ENCODE data around the gene CCNG1.
"Not testable (repeated sequence)": the region's sequence is repeated elsewhere in the genome, so short reads cannot be mapped to it uniquely, and the experiment has no call there.

Gene CCNG1

GRCh38 chr5:163445345-163445744 lies 8.0 kb downstream of the CCNG1 start:
- no peak for DNase-seq

- DNase-seq: no peak
Observed at GRCh38 chr5:163447191-163447590, 9.8 kb downstream of the CCNG1 start.

GRCh38 chr5:163447875-163448274 lies 10.5 kb downstream of the CCNG1 start:
- no peak for DNase-seq

GRCh38 chr5:163448491-163448890 lies 11.1 kb downstream of the CCNG1 start:
- no peak for DNase-seq

GRCh38 chr5:163451489-163451888 lies 14.1 kb downstream of the CCNG1 start:
- no peak for DNase-seq

- no peak for DNase-seq
Observed at GRCh38 chr5:163453705-163454104, 16.3 kb downstream of the CCNG1 start.

- DNase-seq: not testable (repeated sequence)
Observed at GRCh38 chr5:163455406-163455805, 18.0 kb downstream of the CCNG1 start.

- DNase-seq: no peak
Observed at GRCh38 chr5:163456029-163456589, 18.7 kb downstream of the CCNG1 start.

GRCh38 chr5:163456840-163457239 lies 19.4 kb downstream of the CCNG1 start:
- DNase-seq: no peak

GRCh38 chr5:163458778-163459385 lies 21.5 kb downstream of the CCNG1 start:
- DNase-seq: no peak

GRCh38 chr5:163459462-163459818 lies 22.0 kb downstream of the CCNG1 start:
- DNase-seq: no peak

- DNase-seq: peak; percentile 99
Observed at GRCh38 chr5:163459819-163460561, 22.6 kb downstream of the CCNG1 start, which contains the start of gene NUDCD2. Gene NUDCD2, minus strand, starts transcription at chr5:163460102. Its CDS starts 52 bp downstream, at chr5:163460050.

- no peak for DNase-seq
Observed at GRCh38 chr5:163460562-163461171, 23.3 kb downstream of the CCNG1 start, which contains the start of gene HMMR. Gene HMMR, plus strand, starts transcription at chr5:163460632. Its CDS starts 61 bp downstream, at chr5:163460693.

GRCh38 chr5:163463063-163463435 lies 25.7 kb downstream of the CCNG1 start:
- DNase-seq: no peak

GRCh38 chr5:163467682-163468081 lies 30.3 kb downstream of the CCNG1 start:
- no peak for DNase-seq

GRCh38 chr5:163473635-163474243 lies 36.3 kb downstream of the CCNG1 start:
- DNase-seq: no peak

GRCh38 chr5:163475411-163475810 lies 38.0 kb downstream of the CCNG1 start:
- peak; percentile 27 for DNase-seq

GRCh38 chr5:163478126-163478981 lies 41.0 kb downstream of the CCNG1 start:
- no peak for DNase-seq

GRCh38 chr5:163478982-163479271 lies 41.5 kb downstream of the CCNG1 start:
- no peak for DNase-seq

- peak; percentile 18 for DNase-seq
Observed at GRCh38 chr5:163489055-163489744, 51.8 kb downstream of the CCNG1 start.

GRCh38 chr5:163489745-163490075 lies 52.3 kb downstream of the CCNG1 start:
- no peak for DNase-seq
